Neuronal stem cell (in vitro differentiated cells): ENCODE measurements around the gene CCDC196.
A peak's percentile ranks its signal among the peaks of the same experiment; 100 is the strongest.
"Not testable (repeated sequence)": the region's sequence is repeated elsewhere in the genome, so short reads cannot be mapped to it uniquely, and the experiment has no call there.

Experiments
- DNase-seq: peaks from one replicate; pipeline ENCODE4 v3.0.0-alpha.2; 2013; ENCODE audit warnings: low spot score
- H2AFZ ChIP-seq: one replicate; pipeline ENCODE4 v1.6.1; 2013; ENCODE audit warnings: mild to moderate bottlenecking, low read length, inconsistent platforms
- H2AK5ac ChIP-seq: 2 replicates; pipeline ENCODE4 v1.6.1; 2013; ENCODE audit warnings: low read depth, mild to moderate bottlenecking, inconsistent platforms, low read length, moderate library complexity, mixed read lengths
- H2BK120ac ChIP-seq: 2 replicates; pipeline ENCODE4 v1.6.1; 2013; ENCODE audit warnings: low read depth, mild to moderate bottlenecking, inconsistent platforms, low read length, moderate library complexity, mixed read lengths
- H2BK12ac ChIP-seq: one replicate; pipeline ENCODE4 v1.6.1; 2013; ENCODE audit warnings: low read length, inconsistent platforms
- H2BK15ac ChIP-seq: 2 replicates; pipeline ENCODE4 v1.6.1; 2013; ENCODE audit warnings: mild to moderate bottlenecking, low read length, inconsistent platforms, mixed read lengths
- H2BK5ac ChIP-seq: one replicate; pipeline ENCODE4 v1.6.1; 2013; ENCODE audit warnings: inconsistent platforms, mild to moderate bottlenecking, low read length, moderate library complexity
- H3K14ac ChIP-seq: one replicate; pipeline ENCODE4 v1.6.1; 2013; ENCODE audit warnings: low read length, inconsistent platforms
- H3K18ac ChIP-seq: 2 replicates; pipeline ENCODE4 v1.6.1; 2013; ENCODE audit warnings: low read length, inconsistent platforms
- H3K23ac ChIP-seq: 2 replicates; pipeline ENCODE4 v1.6.1; 2013; ENCODE audit warnings: low read depth, mild to moderate bottlenecking, mixed read lengths, low read length, inconsistent platforms; ENCODE audit not compliant: poor library complexity
- H3K27ac ChIP-seq: replicated peaks from 3 replicates; pipeline ENCODE4 v1.5.1; 2013; ENCODE audit warnings: low read length, inconsistent platforms
- H3K27me3 ChIP-seq, 3 experiments: 2 replicates each; pipeline ENCODE4 v1.6.1; 2013; ENCODE audit warnings: low read length in 3 of 3, mild to moderate bottlenecking in 2 of 3, inconsistent platforms in 1 of 3, low read depth in 1 of 3, mixed read lengths in 1 of 3, moderate library complexity in 1 of 3; ENCODE audit not compliant: control insufficient read depth in 3 of 3, insufficient read depth in 3 of 3
- H3K36me3 ChIP-seq, 2 donors: replicated peaks in 1 of 2; 2 replicates each; pipeline ENCODE4 v1.6.1; 2013; ENCODE audit warnings: low read length in 2 of 2; ENCODE audit not compliant: control insufficient read depth in 2 of 2, insufficient read depth in 2 of 2
- H3K4ac ChIP-seq: 2 replicates; pipeline ENCODE4 v1.6.1; 2013; ENCODE audit warnings: inconsistent platforms, mild to moderate bottlenecking, low read length, moderate library complexity
- H3K4me1 ChIP-seq, 2 donors: 1 replicate in 1 of 2; 2 replicates in 1 of 2; pipeline ENCODE4 v1.6.1; 2013; ENCODE audit warnings: low read length in 2 of 2, low read depth in 1 of 2; ENCODE audit not compliant: control insufficient read depth in 2 of 2, insufficient read depth in 1 of 2
- H3K4me2 ChIP-seq: one replicate; pipeline ENCODE4 v1.6.1; 2013; ENCODE audit warnings: mild to moderate bottlenecking, low read length, inconsistent platforms; ENCODE audit not compliant: insufficient read depth, poor library complexity, severe bottlenecking
- H3K4me3 ChIP-seq, 2 donors: 2 replicates each; pipeline ENCODE4 v1.5.1; 2013; ENCODE audit warnings: low read length in 2 of 2, mild to moderate bottlenecking in 2 of 2, inconsistent platforms in 1 of 2, moderate library complexity in 1 of 2
- H3K79me1 ChIP-seq: one replicate; pipeline ENCODE4 v1.6.1; 2013; ENCODE audit warnings: low read depth, mild to moderate bottlenecking, inconsistent platforms, low read length, moderate library complexity
- H3K9ac ChIP-seq: one replicate; pipeline ENCODE4 v1.6.1; 2013; ENCODE audit warnings: mild to moderate bottlenecking, low read depth, low read length, inconsistent platforms; ENCODE audit not compliant: poor library complexity
- H3K9me3 ChIP-seq, 2 donors: replicated peaks in 1 of 2; 2 replicates each; pipeline versions ENCODE3 to v1.6.1; 2013; ENCODE audit warnings: low read length in 2 of 2, mild to moderate bottlenecking in 2 of 2, inconsistent platforms in 1 of 2, low read depth in 1 of 2, mixed read lengths in 1 of 2, moderate library complexity in 1 of 2; ENCODE audit not compliant: control insufficient read depth in 2 of 2, insufficient read depth in 1 of 2
- H4K8ac ChIP-seq: one replicate; pipeline ENCODE4 v1.6.1; 2013; ENCODE audit warnings: low read depth, mild to moderate bottlenecking, inconsistent platforms, low read length, moderate library complexity
- H4K91ac ChIP-seq: one replicate; pipeline ENCODE4 v1.6.1; 2013; ENCODE audit warnings: low read length, low read depth, mild to moderate bottlenecking, inconsistent platforms; ENCODE audit not compliant: poor library complexity
- WGBS, 2 donors: extraction: QIAGEN DNeasy Blood & Tissue Kit; methylation state at CpG; one replicate each; pipeline ENCODE4 v1.1.7; 2013; ENCODE audit warnings: missing lambda C conversion rate in 2 of 2, mixed read lengths in 1 of 2; ENCODE audit not compliant: insufficient read length in 2 of 2, insufficient replicate concordance in 1 of 2; ENCODE audit errors: extremely low coverage in 2 of 2; 5-methylcytosine and 5-hydroxymethylcytosine counted together

The CCDC196 gene

DNA sequence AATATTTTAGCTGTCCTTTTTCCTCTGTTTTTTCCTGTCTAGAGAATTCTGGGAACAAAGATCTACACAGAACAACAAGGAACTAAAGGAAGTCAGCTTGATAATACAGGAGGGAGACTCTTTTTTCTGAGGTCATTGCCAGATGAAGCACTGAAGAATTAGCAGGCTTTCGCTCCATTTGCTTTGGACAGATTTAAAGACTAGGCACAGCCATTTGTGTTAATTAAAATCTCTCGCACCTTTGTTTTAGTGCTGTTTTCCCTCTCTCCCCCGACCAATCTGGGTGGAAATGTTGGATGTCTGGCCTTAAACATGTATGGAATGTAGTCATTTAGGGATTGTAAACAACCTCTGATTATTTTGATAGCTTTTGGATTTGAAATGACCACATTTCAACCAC is 12.1 kb downstream of the CCDC196 start:
- Histone ChIP-seq H3K4me2 (no peak overlapping the region), H2BK15ac (no peak overlapping the region), H3K23ac (no peak overlapping the region), H2AK5ac (no peak overlapping the region), H3K79me1 (no peaks in the 10 kb centered on the region), H2BK5ac (no peak overlapping the region), H3K27me3 (no peaks in the 10 kb centered on the region), H4K91ac (no peak overlapping the region), H3K9me3 (no peaks in the 10 kb centered on the region), H4K8ac (no peak overlapping the region), H2BK12ac (no peak overlapping the region), H2BK120ac (no peak overlapping the region), H2AFZ (peak overlapping the region; percentile 1), H3K9ac (no peak overlapping the region), H3K4me1 (no peaks in the 10 kb centered on the region), H3K14ac (no peak overlapping the region), H3K18ac (no peak overlapping the region), H3K27ac (no peak overlapping the region), H3K36me3 (no peaks in the 10 kb centered on the region), H3K4me3 (no peak overlapping the region), H3K4ac (no peak overlapping the region)
- WGBS, 2 donors, result no CpG with 5 or more reads among the region's 3 CpGs
- DNase-seq, result no peak

GRCh38 chr14:66501592-66501991 is 15.4 kb downstream of the CCDC196 start:
- H2BK120ac ChIP-seq, result no peak overlapping the region
- no peak overlapping the region for H3K23ac ChIP-seq
- no peak overlapping the region for H3K14ac ChIP-seq
- no peak for DNase-seq
- no CpG with 5 or more reads among the region's 4 CpGs for WGBS, 2 donors
- no peak overlapping the region for H3K4me2 ChIP-seq
- H4K8ac ChIP-seq, result no peak overlapping the region
- no peak overlapping the region for H2BK15ac ChIP-seq
- H2AK5ac ChIP-seq, result no peak overlapping the region
- H2BK5ac ChIP-seq, result no peak overlapping the region
- H2AFZ ChIP-seq, result no peak overlapping the region
- no peaks in the 10 kb centered on the region for H3K4me1 ChIP-seq
- no peak overlapping the region for H4K91ac ChIP-seq
- H3K27ac ChIP-seq, result no peak overlapping the region
- no peak overlapping the region for H3K4ac ChIP-seq
- H3K9me3 ChIP-seq, result no peaks in the 10 kb centered on the region
- H3K36me3 ChIP-seq, result no peaks in the 10 kb centered on the region
- no peak overlapping the region for H3K18ac ChIP-seq
- H3K27me3 ChIP-seq, result no peaks in the 10 kb centered on the region
- H3K9ac ChIP-seq, result no peak overlapping the region
- H3K4me3 ChIP-seq, result no peak overlapping the region
- no peak overlapping the region for H2BK12ac ChIP-seq
- no peaks in the 10 kb centered on the region for H3K79me1 ChIP-seq

GRCh38 chr14:66502836-66503235 is 16.7 kb downstream of the CCDC196 start:
- H3K27me3 ChIP-seq, H2BK15ac ChIP-seq, H2BK5ac ChIP-seq, H3K4ac ChIP-seq, H3K36me3 ChIP-seq, H3K9me3 ChIP-seq, H3K18ac ChIP-seq, H3K23ac ChIP-seq, H2BK120ac ChIP-seq, H2AK5ac ChIP-seq, H4K91ac ChIP-seq, H3K27ac ChIP-seq, DNase-seq, H3K4me1 ChIP-seq, H3K4me3 ChIP-seq, H3K79me1 ChIP-seq, H3K9ac ChIP-seq, H4K8ac ChIP-seq, H3K4me2 ChIP-seq, H2AFZ ChIP-seq, H2BK12ac ChIP-seq, H3K14ac ChIP-seq: not testable (repeated sequence)
- no CpG with 5 or more reads among the region's 5 CpGs for WGBS, 2 donors

DNA sequence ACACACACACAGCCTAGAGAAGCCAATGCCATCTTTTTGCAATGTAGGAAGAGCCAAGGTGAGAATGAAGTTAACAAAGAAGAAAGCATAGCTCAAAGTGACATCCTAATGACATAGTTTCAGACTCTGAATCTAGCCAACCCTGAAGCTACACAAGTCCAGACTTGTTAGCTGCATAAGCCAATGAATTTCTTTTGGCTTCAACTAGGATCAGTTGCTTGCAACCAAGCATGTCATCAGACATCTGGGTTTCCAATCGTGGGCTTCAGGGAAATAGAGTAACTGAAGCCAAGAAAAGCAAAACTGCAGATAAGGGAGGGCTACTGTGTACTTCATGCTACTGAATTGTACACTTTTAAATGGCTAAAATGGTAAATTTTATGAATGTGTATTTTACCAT is 17.4 kb downstream of the CCDC196 start:
- H2BK5ac ChIP-seq, result no peak overlapping the region
- no peak overlapping the region for H2AK5ac ChIP-seq
- H2BK15ac ChIP-seq, result no peak overlapping the region
- no peaks in the 10 kb centered on the region for H3K9me3 ChIP-seq
- no peak overlapping the region for H3K4ac ChIP-seq
- no peaks in the 10 kb centered on the region for H3K79me1 ChIP-seq
- H3K27me3 ChIP-seq, result no peaks in the 10 kb centered on the region
- no peak overlapping the region for H3K4me2 ChIP-seq
- no peak overlapping the region for H3K14ac ChIP-seq
- H2BK12ac ChIP-seq, result no peak overlapping the region
- DNase-seq, result no peak
- H3K23ac ChIP-seq, result no peak overlapping the region
- H3K27ac ChIP-seq, result no peak overlapping the region
- peaks cover 0 to 3% of the 10 kb centered on the region in 2 donors for H3K4me1 ChIP-seq
- WGBS, 2 donors, result no CpG with 5 or more reads among the region's 1 CpG
- no peak overlapping the region for H2AFZ ChIP-seq
- no peak overlapping the region for H4K91ac ChIP-seq
- no peak overlapping the region for H3K9ac ChIP-seq
- H2BK120ac ChIP-seq, result no peak overlapping the region
- H3K36me3 ChIP-seq, result no peaks in the 10 kb centered on the region
- H3K4me3 ChIP-seq, result no peak overlapping the region
- no peak overlapping the region for H4K8ac ChIP-seq
- no peak overlapping the region for H3K18ac ChIP-seq
